Natural killer cell (primary cell): ENCODE data around the gene GCN1. TPM values are rescaled to one million over a fixed set of nuclear protein-coding genes. Genes with fewer than 3 reads are reported as not detected.
A peak's percentile ranks its signal among the peaks of the same experiment; 100 is the strongest.

Source experiments
- ATAC-seq, 3 donors: fragments of 150-1000 bp in 2 of 3; fragments of 200-7000 bp in 1 of 3; cut with Tn5 transposase; 1 replicate in 1 of 3; 2 replicates in 2 of 3; pipeline ENCODE4 v1.10.0; 2021; ENCODE audit warnings: mild to moderate bottlenecking in 2 of 3, moderate library complexity in 2 of 3
- DNase-seq, 2 donors: peaks; one replicate each; pipeline versions ENCODE4 v3.0.0 to v3.0.0-alpha.2; 2013 to 2021; ENCODE audit warnings: mixed read lengths in 1 of 2
- H3K27ac ChIP-seq: one replicate; pipeline ENCODE4 v1.5.1; 2013; ENCODE audit warnings: mild to moderate bottlenecking, low read length
- H3K27me3 ChIP-seq: one replicate; pipeline ENCODE4 v1.6.1; 2013; ENCODE audit warnings: low read length; ENCODE audit not compliant: control insufficient read depth, insufficient read depth
- H3K36me3 ChIP-seq: one replicate; pipeline ENCODE4 v1.6.1; 2013; ENCODE audit warnings: low read length; ENCODE audit not compliant: control insufficient read depth, insufficient read depth
- H3K4me1 ChIP-seq: one replicate; pipeline ENCODE4 v1.6.1; 2013; ENCODE audit warnings: low read length; ENCODE audit not compliant: control insufficient read depth, insufficient read depth
- H3K4me3 ChIP-seq: one replicate; pipeline ENCODE4 v1.5.1; 2013; ENCODE audit warnings: low read length
- H3K9me3 ChIP-seq: one replicate; pipeline ENCODE4 v1.6.1; 2013; ENCODE audit warnings: low read length; ENCODE audit not compliant: control insufficient read depth, insufficient read depth
- H3K27ac Mint-ChIP-seq, 2 donors: one replicate each; pipeline ENCODE4 v1.8.0; 2022; ENCODE audit warnings: mild to moderate bottlenecking in 2 of 2, mixed read lengths in 2 of 2, moderate library complexity in 1 of 2
- H3K27me3 Mint-ChIP-seq, 2 donors: one replicate each; pipeline ENCODE4 v1.8.0; 2022; ENCODE audit warnings: low read depth in 2 of 2, mixed read lengths in 2 of 2
- H3K36me3 Mint-ChIP-seq: one replicate; pipeline ENCODE4 v1.8.0; 2022; ENCODE audit warnings: mixed read lengths
- H3K4me1 Mint-ChIP-seq, 2 donors: one replicate each; pipeline ENCODE4 v1.8.0; 2022; ENCODE audit warnings: mixed read lengths in 2 of 2
- H3K4me3 Mint-ChIP-seq: one replicate; pipeline ENCODE4 v1.8.0; 2022; ENCODE audit warnings: mild to moderate bottlenecking, moderate library complexity, mixed read lengths
- H3K9me3 Mint-ChIP-seq, 2 donors: one replicate each; pipeline ENCODE4 v1.8.0; 2022; ENCODE audit warnings: mixed read lengths in 2 of 2
- WGBS: methylation state at CpG from one replicate; pipeline ENCODE4 v1.1.7; 2013; ENCODE audit warnings: missing lambda C conversion rate; ENCODE audit not compliant: insufficient coverage; 5-methylcytosine and 5-hydroxymethylcytosine counted together
- intact Hi-C: fragments of 100-400 bp; cut with micrococcal nuclease; formaldehyde crosslinking; loops from one replicate; pipeline ENCODE4 v1.14.2; 2022
- total RNA-seq, 4 donors: library from RNA; stranded (reverse); fragments of 120-200 nt in 1 of 4; gene quantifications; one replicate each; pipeline versions ENCODE4 v1.2.3 to v1.2.4, GENCODE V29; 2013 to 2022
- TF ChIP-seq, protein P1 (sequence below): fragments of 200-600 bp; IDR thresholded peaks from one replicate; pipeline ENCODE4 v1.8.0; 2022; ENCODE audit warnings: antibody characterized with exemption

GCN1 gene
- total RNA-seq, 3 donors from 2014 or later (not counting 1 experiment from before 2014, with no cell fraction given) = 119 to 141 (median 120) TPM

DNA sequence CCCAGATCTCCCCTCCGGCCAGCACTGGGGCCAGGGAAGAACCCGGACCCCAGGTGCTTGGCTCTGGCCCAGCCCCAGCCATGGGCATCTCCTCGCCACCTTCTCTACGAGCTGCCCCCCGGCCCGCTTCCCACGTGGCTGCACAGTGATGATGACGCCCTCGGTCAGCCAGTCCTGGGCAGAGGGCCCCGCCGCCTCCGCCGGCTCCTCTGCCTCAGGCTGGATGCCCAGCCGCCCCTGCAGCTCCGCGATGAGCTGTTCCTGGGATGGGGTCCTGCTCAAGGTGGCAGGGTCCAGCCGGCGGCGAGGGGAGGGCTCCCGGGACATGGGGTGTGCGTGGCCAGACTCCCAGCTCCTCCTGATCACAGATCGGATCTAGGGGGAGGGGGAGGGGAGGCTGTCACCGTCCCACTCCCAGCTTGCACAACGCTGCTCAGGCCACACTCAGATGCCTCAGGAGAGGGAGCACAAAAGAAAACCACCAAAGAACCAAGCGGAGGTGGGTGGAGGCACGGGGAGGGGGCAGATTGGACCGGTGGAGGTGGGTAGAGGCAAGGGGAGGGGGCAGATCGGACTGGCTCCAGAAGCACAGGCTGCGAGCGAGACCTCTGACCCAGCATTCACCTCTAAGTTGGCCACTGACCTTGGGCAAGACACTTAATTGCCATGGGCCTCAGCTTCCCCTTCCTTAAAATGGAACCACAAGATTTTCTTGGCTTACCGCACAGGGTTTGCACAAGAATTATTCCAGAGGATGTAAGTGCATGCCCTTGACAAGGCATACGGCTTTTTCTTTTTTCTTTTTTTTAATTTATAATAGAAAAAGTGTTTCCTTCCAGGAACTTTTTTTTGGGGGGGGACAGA, 22.5 kb upstream of the GCN1 start:
- Histone ChIP-seq H3K36me3 (peaks cover 89% of the 10 kb centered on the region), H3K27me3 (no peaks in the 10 kb centered on the region), H3K9me3 (no peaks in the 10 kb centered on the region), H3K4me1 (no peaks in the 10 kb centered on the region), H3K27ac (no peak overlapping the region), H3K4me3 (no peak overlapping the region)
- H3K36me3 Mint-ChIP-seq = no peaks in the 10 kb centered on the region
- H3K27me3 Mint-ChIP-seq = no peaks in the 10 kb centered on the region
- intact Hi-C loops = no loop called here
- H3K27ac Mint-ChIP-seq = no peak overlapping the region
- H3K9me3 Mint-ChIP-seq = no peaks in the 10 kb centered on the region
- no peak for ATAC-seq
- peaks cover 5 to 25% of the 10 kb centered on the region in 2 donors for H3K4me1 Mint-ChIP-seq
- DNase-seq = no peak
- WGBS = 94% methylated on average over 31 of the region's 32 CpGs
- TF ChIP-seq, protein P1, sequence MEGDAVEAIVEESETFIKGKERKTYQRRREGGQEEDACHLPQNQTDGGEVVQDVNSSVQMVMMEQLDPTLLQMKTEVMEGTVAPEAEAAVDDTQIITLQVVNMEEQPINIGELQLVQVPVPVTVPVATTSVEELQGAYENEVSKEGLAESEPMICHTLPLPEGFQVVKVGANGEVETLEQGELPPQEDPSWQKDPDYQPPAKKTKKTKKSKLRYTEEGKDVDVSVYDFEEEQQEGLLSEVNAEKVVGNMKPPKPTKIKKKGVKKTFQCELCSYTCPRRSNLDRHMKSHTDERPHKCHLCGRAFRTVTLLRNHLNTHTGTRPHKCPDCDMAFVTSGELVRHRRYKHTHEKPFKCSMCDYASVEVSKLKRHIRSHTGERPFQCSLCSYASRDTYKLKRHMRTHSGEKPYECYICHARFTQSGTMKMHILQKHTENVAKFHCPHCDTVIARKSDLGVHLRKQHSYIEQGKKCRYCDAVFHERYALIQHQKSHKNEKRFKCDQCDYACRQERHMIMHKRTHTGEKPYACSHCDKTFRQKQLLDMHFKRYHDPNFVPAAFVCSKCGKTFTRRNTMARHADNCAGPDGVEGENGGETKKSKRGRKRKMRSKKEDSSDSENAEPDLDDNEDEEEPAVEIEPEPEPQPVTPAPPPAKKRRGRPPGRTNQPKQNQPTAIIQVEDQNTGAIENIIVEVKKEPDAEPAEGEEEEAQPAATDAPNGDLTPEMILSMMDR = no peak
- H3K4me3 Mint-ChIP-seq = no peak overlapping the region

DNA sequence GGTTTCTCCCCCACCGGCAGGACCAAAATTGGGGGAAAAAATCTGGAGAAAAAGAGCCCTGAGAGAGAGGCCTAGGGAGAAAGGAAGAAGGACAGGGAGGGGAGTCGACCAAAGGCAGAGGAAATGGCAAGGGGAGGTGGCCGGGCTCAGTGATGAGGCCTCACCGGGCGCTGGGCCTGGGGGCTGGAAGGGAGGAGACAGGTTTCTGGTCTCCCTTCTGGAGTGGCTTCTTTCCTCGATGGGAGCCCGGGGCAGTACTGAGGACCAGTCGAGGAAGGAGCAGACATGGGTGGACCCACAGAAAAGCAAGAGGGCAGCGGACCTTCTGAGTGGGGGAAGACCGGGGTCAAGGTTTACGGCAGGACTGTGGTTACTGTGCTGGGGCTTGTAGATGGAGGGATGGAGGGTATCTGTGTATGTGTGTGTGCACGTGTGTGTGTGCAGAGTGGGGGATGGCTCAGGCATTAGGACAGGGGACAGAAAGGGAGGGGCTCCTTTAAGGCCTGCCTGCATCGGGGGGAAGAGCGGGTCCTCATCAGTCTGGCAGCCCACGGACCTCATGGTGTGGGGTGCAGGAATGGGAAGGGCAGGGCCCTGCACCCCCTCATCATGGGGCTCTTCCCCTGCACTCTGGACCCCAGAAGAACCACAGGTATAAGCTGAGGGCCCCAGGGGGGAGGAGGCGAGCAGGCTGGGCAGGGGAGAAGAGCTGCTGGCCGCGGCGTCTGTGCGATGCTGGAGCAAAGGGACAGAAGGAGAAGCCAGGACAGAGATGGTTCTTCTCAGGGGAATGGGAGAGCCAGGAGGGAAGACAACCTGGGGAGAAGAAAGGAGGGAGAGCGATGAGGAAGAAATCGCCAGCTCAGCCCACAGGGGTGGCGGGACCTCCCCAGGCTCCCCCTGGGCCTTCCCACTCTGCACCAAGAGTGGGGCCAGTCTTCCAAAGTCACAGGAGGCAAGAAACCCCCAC, 21.5 kb upstream of the GCN1 start:
- intact Hi-C loops = no loop called here
- Histone ChIP-seq H3K4me1 (no peaks in the 10 kb centered on the region), H3K4me3 (no peak overlapping the region), H3K27me3 (no peaks in the 10 kb centered on the region), H3K36me3 (peaks cover 89% of the 10 kb centered on the region), H3K27ac (no peak overlapping the region), H3K9me3 (no peaks in the 10 kb centered on the region)
- 92% methylated on average over 23 of the region's 23 CpGs for WGBS
- Mint-ChIP-seq H3K27ac (peak overlapping the region; percentile 57 to 76), H3K36me3 (no peaks in the 10 kb centered on the region), H3K4me3 (peak overlapping the region; percentile 13), H3K4me1 (peaks cover 5 to 34% of the 10 kb centered on the region in 2 donors), H3K9me3 (no peaks in the 10 kb centered on the region), H3K27me3 (no peaks in the 10 kb centered on the region)
- DNase-seq = no peak
- ATAC-seq = no peak
- TF ChIP-seq, protein P1 = no peak

DNA sequence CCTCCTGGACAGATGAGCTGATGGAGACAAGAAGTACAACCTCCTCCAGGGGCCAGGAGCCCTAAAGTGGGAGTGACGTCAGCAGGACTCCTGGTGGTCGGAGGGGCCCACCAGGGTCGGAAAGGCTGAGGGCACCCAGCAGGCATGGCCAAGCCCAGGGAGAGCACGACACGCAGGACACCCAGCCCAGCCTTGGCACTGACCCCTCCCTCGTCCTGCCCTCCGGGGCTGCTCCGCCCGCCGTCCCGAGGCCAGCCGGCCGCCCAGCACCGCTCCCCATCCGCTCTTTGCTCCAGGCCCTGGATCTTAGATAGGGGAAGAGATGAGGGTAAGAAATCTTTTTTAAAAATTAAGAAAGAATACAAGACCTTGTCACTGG, 20.8 kb upstream of the GCN1 start:
- Mint-ChIP-seq H3K27me3 (no peaks in the 10 kb centered on the region), H3K9me3 (no peaks in the 10 kb centered on the region), H3K4me1 (peaks cover 5 to 28% of the 10 kb centered on the region in 2 donors), H3K36me3 (no peaks in the 10 kb centered on the region), H3K4me3 (no peak overlapping the region), H3K27ac (peak overlapping the region; percentile 57 to 76)
- no peak overlapping the region for H3K4me3 ChIP-seq
- intact Hi-C loops = no loop called here
- H3K27ac ChIP-seq = no peak overlapping the region
- no peak for DNase-seq
- 97% methylated on average over 15 of the region's 15 CpGs for WGBS
- no peaks in the 10 kb centered on the region for H3K27me3 ChIP-seq
- TF ChIP-seq, protein P1 = no peak
- peaks cover 89% of the 10 kb centered on the region for H3K36me3 ChIP-seq
- ATAC-seq = no peak
- no peaks in the 10 kb centered on the region for H3K9me3 ChIP-seq
- no peaks in the 10 kb centered on the region for H3K4me1 ChIP-seq
